Duodenal mucosa (tissue), 2 donors: Measurements from ENCODE around the gene SORD.
"Not testable (repeated sequence)": the region's sequence is repeated elsewhere in the genome, so short reads cannot be mapped to it uniquely, and the experiment has no call there.

Experiments used
- H3K27ac ChIP-seq: one replicate; pipeline ENCODE4 v1.7.0; 2013; ENCODE audit warnings: low read depth, low read length
- H3K27me3 ChIP-seq, 2 donors: one replicate each; pipeline ENCODE4 v1.7.0; 2013; ENCODE audit warnings: low read length in 2 of 2, control low read depth in 1 of 2; ENCODE audit not compliant: insufficient read depth in 2 of 2, control insufficient read depth in 1 of 2
- H3K36me3 ChIP-seq, 2 donors: one replicate each; pipeline ENCODE4 v1.7.0; 2013; ENCODE audit warnings: low read length in 2 of 2, control low read depth in 1 of 2; ENCODE audit not compliant: insufficient read depth in 2 of 2, control insufficient read depth in 1 of 2
- H3K4me1 ChIP-seq, 2 donors: one replicate each; pipeline ENCODE4 v1.7.0; 2013; ENCODE audit warnings: low read length in 2 of 2, control low read depth in 1 of 2; ENCODE audit not compliant: insufficient read depth in 2 of 2, control insufficient read depth in 1 of 2
- H3K4me3 ChIP-seq, 2 donors: one replicate each; pipeline ENCODE4 v1.7.0; 2013; ENCODE audit warnings: low read length in 2 of 2, low read depth in 1 of 2
- H3K9ac ChIP-seq, 2 donors: one replicate each; pipeline ENCODE4 v1.7.0; 2013; ENCODE audit warnings: low read length in 2 of 2, low read depth in 1 of 2
- H3K9me3 ChIP-seq, 2 donors: one replicate each; pipeline ENCODE4 v1.7.0; 2013; ENCODE audit warnings: low read length in 2 of 2, control low read depth in 1 of 2; ENCODE audit not compliant: control insufficient read depth in 1 of 2

The SORD gene

DNA sequence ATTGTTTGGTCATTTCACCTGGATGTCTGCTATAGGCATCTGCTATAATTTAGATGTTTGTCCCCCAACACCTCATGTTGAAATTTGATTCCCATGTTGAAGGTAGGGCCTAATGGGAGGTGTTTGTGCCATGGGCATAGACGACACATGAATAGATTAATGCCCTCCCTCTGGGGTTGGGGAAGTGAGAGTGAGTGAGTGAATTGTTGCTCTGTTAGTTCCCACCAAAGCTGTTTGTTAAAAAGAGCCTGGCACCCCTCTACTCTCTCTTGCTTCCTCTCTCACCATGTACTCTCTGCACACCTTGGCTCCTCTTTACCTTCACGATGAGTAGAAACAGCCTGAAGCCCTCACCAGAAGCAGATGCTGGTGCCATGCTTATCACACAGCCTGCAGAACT is 23.9 kb upstream of the SORD start:
- Histone ChIP-seq H3K9me3 (no peaks in the 10 kb centered on the region), H3K36me3 (no peaks in the 10 kb centered on the region), H3K27ac (no peak overlapping the region), H3K4me1 (no peaks in the 10 kb centered on the region), H3K4me3 (no peak overlapping the region), H3K9ac (no peak overlapping the region), H3K27me3 (no peaks in the 10 kb centered on the region)

DNA sequence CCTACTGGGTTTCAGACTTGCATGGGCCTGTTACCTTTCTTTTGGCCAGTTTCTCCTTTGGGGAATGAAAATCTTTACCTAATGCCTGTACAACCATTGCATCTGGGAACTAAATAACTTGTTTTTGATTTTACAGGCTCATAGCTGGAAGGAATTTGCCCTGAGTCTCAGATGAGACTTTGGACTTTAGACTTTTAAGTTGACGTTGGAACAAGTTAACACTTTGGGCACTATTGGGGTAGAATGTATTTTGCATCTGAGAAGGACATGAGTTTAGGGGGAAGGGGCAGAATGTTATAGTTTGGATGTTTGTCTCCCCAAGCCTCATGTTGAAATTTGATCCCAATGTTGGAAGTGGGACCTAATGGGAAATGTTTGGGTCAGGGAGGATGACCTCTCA is 21.8 kb upstream of the SORD start:
- not testable (repeated sequence) for H3K4me1 ChIP-seq, H3K36me3 ChIP-seq, H3K27me3 ChIP-seq, H3K4me3 ChIP-seq, H3K9ac ChIP-seq, H3K9me3 ChIP-seq, H3K27ac ChIP-seq

- H3K36me3 ChIP-seq, H3K4me3 ChIP-seq, H3K27me3 ChIP-seq, H3K9ac ChIP-seq, H3K4me1 ChIP-seq, H3K9me3 ChIP-seq, H3K27ac ChIP-seq: not testable (repeated sequence)
Measured at GRCh38 chr15:45003731-45004410, 19.1 kb upstream of the SORD start.

GRCh38 chr15:45004590-45005175 is 18.3 kb upstream of the SORD start:
- H3K4me3 ChIP-seq, H3K9me3 ChIP-seq, H3K27ac ChIP-seq, H3K4me1 ChIP-seq, H3K36me3 ChIP-seq, H3K27me3 ChIP-seq, H3K9ac ChIP-seq: not testable (repeated sequence)

DNA sequence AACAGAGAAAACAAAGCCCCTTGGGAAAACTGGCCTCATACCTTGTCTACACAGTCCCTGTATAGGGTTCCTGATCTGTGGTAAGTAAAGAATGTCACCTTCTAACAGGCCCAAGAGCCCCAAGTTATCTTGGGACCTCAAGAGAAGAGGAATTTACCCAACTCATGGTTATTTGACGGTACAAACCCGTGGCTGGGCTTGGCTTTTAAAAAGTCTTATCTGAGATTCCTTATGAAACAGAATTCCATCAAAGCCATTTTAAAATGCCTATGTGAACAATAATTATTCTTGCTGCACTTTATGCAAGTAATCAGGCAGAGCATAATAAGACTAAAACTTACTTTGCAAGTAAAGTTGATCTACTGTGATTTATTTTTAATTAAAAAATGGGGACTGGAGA is 13.9 kb upstream of the SORD start:
- H3K4me1 ChIP-seq = no peaks in the 10 kb centered on the region
- no peak overlapping the region for H3K4me3 ChIP-seq
- H3K27me3 ChIP-seq = no peaks in the 10 kb centered on the region
- H3K36me3 ChIP-seq = no peaks in the 10 kb centered on the region
- no peaks in the 10 kb centered on the region for H3K9me3 ChIP-seq
- H3K27ac ChIP-seq = no peak overlapping the region
- no peak overlapping the region for H3K9ac ChIP-seq

GRCh38 chr15:45015114-45015513 is 7.9 kb upstream of the SORD start:
- not testable (repeated sequence) for H3K9me3 ChIP-seq, H3K4me1 ChIP-seq, H3K27me3 ChIP-seq, H3K9ac ChIP-seq, H3K27ac ChIP-seq, H3K4me3 ChIP-seq, H3K36me3 ChIP-seq

DNA sequence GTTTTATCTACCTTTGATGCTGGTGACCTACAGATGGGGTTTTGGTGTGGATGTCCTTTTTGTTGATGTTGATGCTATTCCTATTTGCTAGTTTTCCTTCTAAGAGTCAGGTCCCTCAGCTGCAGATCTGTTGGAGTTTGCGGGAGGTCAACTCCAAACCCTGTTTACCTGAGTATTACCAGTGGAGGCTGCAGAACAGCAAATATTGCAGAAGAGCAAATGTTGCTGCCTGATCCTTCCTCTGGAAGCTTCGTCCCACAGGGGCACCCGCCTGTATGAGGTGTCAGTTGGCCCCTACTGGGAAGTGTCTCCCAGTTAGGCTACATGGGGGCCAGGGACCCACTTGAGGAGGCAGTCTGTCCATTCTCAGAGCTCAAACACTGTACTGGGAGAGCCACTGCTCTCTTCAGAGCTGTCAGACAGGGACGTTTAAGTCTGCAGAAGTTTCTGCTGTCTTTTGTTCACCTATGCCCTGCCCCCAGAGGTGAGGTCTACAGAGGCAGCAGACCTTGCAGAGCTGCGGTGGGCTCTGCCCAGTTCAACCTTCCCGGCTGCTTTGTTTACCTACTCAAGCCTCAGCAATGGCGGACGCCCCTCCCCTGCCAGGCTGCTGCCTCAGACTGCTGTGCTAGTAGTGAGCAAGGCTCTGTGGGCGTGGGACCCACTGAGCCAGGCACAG is 2.6 kb upstream of the SORD start:
- H3K27ac ChIP-seq, H3K9ac ChIP-seq, H3K27me3 ChIP-seq, H3K9me3 ChIP-seq, H3K4me3 ChIP-seq, H3K36me3 ChIP-seq: not testable (repeated sequence)
- H3K4me1 ChIP-seq = peaks cover 10 to 12% of the 10 kb centered on the region in 2 donors

GRCh38 chr15:45020901-45021259 is 2.1 kb upstream of the SORD start:
- H3K36me3 ChIP-seq, H3K27me3 ChIP-seq, H3K27ac ChIP-seq, H3K9ac ChIP-seq, H3K4me3 ChIP-seq, H3K9me3 ChIP-seq: not testable (repeated sequence)
- H3K4me1 ChIP-seq = peaks cover 10 to 12% of the 10 kb centered on the region in 2 donors

DNA sequence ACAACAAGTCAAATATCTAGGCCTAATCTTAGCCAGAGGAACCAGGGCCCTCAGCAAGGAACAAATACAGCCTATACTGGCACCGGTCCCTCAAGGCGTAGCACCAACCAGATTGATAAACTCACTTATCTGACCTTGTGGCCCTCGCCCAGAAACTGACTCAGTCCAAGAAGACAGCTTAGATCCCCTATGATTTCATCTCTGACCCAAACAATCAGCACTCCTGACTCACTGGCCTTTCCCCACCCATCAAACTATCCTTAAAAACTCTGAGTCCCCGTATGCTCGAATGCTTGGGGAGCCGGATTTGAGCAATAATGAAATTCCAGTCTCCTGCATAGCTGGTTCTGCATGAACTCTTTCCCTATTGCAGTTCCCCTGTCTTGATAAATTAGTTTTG is 1.6 kb upstream of the SORD start:
- H3K4me3 ChIP-seq = no peak overlapping the region
- H3K9me3 ChIP-seq = no peaks in the 10 kb centered on the region
- H3K4me1 ChIP-seq = peaks cover 10 to 13% of the 10 kb centered on the region in 2 donors
- H3K27ac ChIP-seq = no peak overlapping the region
- H3K27me3 ChIP-seq = peaks cover 0 to 2% of the 10 kb centered on the region in 2 donors
- no peak overlapping the region for H3K9ac ChIP-seq
- no peaks in the 10 kb centered on the region for H3K36me3 ChIP-seq

DNA sequence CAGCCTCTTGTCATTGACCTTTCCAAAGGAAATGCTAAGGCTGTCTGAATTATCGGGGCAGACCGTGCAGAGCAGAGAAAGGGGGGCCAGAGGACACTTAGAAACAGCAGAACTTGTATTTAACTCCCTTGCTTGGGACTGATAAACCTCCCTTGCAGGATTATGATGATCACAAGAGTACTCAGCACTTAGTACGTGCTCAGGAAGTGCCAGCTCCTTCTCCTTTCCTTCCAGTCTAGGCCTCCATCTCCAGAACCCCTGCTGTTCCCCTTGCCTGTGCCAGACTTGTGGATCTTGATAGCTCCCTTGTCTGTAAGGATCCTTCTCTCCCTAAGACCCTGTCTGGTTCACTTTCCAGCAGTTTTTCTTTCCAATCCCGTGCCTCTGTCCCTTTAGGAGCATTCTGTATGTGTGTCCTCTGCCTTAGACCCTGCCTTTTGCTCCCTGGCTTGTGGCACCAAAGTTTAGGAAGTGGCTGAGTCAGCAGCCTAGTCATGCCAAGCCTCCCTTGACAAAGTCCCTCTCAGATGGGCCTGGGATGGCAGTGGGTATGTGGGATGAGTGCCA is 747 bp downstream of the SORD start:
- Histone ChIP-seq H3K4me3 (peak overlapping the region; percentile 82 to 93), H3K9me3 (no peaks in the 10 kb centered on the region), H3K27me3 (peaks cover 0 to 2% of the 10 kb centered on the region in 2 donors), H3K9ac (peak overlapping the region; percentile 67 to 83), H3K36me3 (no peaks in the 10 kb centered on the region), H3K4me1 (peaks cover 18% of the 10 kb centered on the region in 2 donors), H3K27ac (no peak overlapping the region)
